ENCODE data around the gene KCNK4. TPM values are rescaled to one million over a fixed set of nuclear protein-coding genes. Genes with fewer than 3 reads are reported as not detected.
A peak's percentile ranks its signal among the peaks of the same experiment; 100 is the strongest.
"Not testable (repeated sequence)": the region's sequence is repeated elsewhere in the genome, so short reads cannot be mapped to it uniquely, and the experiment has no call there.

The KCNK4 gene
- total and polyA plus RNA-seq, 12 donors = 0.10 to 0.54 TPM; not detected in 10

DNA sequence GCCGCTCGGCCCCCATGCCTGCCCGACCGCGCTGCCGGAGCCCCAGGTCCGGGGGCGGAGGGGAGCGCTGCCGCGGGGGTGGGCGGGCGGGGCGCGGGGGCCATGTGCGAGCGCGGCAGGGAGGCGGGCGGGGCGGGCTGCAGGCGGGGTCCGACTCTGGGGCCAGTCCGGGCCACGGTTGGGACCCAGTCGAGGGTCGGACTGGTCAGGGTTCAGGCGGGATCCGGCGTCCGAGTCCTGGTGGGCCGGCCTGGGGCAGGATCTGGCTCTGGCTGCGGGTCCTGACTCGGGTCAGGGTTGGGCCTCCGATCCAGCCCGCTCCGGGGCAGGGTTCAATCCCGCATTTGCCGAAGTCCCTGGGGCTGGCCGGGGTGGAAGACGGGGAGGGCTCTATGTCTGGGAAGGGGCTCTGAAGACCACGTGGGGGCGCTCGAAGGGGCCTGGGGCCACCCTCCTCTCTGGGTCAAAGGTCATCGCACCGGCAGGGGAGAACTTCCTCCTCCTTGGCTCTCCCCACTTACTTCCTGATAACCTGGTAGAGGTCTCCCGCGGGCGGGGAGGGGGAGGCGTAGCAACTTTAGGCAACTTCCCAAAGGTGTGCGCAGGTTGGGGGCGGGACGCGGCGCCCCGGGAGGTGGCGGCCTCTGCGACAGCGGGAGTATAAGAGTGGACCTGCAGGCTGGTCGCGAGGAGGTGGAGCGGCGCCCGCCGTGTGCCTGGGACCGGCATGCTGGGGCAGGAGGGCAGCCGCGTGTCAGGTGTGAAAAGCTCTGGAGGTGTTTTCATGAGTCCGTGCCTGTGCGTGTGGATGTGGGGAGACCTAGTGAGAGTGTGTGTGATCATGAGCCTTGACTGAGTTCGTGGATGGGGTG, 14.8 kb downstream of the KCNK4 start:
- H3K4me3 ChIP-seq = peak overlapping the region; percentile 33 to 91 (median 62)
- no peaks in the 10 kb centered on the region for H3K9me3 ChIP-seq (replicated peaks in 1 of 3)
- peak; percentile 57 to 84 (median 74) for DNase-seq
- TF ChIP-seq, protein P1, sequence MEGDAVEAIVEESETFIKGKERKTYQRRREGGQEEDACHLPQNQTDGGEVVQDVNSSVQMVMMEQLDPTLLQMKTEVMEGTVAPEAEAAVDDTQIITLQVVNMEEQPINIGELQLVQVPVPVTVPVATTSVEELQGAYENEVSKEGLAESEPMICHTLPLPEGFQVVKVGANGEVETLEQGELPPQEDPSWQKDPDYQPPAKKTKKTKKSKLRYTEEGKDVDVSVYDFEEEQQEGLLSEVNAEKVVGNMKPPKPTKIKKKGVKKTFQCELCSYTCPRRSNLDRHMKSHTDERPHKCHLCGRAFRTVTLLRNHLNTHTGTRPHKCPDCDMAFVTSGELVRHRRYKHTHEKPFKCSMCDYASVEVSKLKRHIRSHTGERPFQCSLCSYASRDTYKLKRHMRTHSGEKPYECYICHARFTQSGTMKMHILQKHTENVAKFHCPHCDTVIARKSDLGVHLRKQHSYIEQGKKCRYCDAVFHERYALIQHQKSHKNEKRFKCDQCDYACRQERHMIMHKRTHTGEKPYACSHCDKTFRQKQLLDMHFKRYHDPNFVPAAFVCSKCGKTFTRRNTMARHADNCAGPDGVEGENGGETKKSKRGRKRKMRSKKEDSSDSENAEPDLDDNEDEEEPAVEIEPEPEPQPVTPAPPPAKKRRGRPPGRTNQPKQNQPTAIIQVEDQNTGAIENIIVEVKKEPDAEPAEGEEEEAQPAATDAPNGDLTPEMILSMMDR (IDR thresholded peaks at IDR 0.05) = no peak
- peak in 1 of 2 donors; percentile 38 for TF ChIP-seq POLR2A (IDR thresholded peaks at IDR 0.05)
- H3K27ac ChIP-seq = peak overlapping the region; percentile 7 to 96 (median 73)
- no peaks in the 10 kb centered on the region for H3K36me3 ChIP-seq (replicated peaks in 1 of 2)
- peaks cover 9 to 26% of the 10 kb centered on the region in 2 donors for H3K4me1 ChIP-seq (replicated peaks in 1 of 2)
- H3K27me3 ChIP-seq = no peaks in the 10 kb centered on the region
- WGBS, 4 donors = 0 to 1% (median 1%) methylated on average over 13 to 68 of the region's 71 CpGs
- intact Hi-C loops (cut with DNase I) = no loop called here

DNA sequence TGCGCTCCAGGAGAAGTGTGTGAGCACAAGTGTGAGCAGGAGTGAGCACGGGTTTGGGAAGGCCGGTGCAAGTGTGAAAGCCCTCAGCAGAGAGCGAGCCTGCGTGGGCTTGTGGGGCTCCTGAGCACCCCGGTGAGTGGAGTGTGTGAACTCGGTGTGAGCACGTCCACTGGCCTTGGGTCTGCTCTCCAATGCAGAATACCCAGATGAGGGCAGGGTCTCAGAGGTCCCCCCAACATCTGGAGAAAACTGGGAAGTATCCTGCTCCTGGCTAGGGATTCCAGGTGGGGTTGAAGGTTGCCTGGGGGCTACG, 15.4 kb downstream of the KCNK4 start:
- H3K27me3 ChIP-seq = no peaks in the 10 kb centered on the region
- TF ChIP-seq POLR2A (IDR thresholded peaks at IDR 0.05) = no peak
- peak overlapping the region in 4 of 5 donors; percentile 69 to 96 (median 84) for H3K27ac ChIP-seq
- no peaks in the 10 kb centered on the region for H3K9me3 ChIP-seq (replicated peaks in 1 of 3)
- DNase-seq = no peak
- H3K4me1 ChIP-seq (replicated peaks in 1 of 2) = peaks cover 9 to 22% of the 10 kb centered on the region in 2 donors
- WGBS, 4 donors = 0 to 25% (median 21%) methylated on average over 3 to 9 of the region's 9 CpGs
- no peaks in the 10 kb centered on the region for H3K36me3 ChIP-seq (replicated peaks in 1 of 2)
- intact Hi-C loops (cut with DNase I) = no loop called here
- H3K4me3 ChIP-seq = peak overlapping the region; percentile 33 to 91 (median 62)

DNA sequence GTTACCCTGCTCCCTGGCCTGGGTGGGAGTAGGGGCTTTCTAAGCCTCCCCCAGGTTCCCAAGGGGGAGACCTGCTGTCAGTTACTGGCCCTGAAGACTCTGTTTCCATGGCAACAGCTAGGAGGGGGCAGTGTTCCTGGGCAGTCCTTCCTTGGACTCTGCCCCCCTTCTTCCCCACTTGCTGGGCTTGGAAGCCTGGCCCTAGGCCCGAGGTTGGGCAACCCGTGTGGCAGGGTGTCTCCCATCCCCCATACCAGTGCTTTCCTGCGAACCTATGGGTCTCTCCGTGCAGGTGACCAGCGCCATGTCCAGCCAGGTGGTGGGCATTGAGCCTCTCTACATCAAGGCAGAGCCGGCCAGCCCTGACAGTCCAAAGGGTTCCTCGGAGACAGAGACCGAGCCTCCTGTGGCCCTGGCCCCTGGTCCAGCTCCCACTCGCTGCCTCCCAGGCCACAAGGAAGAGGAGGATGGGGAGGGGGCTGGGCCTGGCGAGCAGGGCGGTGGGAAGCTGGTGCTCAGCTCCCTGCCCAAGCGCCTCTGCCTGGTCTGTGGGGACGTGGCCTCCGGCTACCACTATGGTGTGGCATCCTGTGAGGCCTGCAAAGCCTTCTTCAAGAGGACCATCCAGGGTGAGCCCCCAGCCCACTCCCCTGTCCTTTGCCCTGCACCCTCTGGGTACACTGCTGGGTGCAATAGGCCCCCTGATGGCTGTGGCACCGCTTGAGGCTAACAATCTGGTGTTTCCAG, 15.9 kb downstream of the KCNK4 start:
- DNase-seq = peak; percentile 62 to 81 (median 78)
- H3K4me3 ChIP-seq = peak overlapping the region in 2 of 4 donors; percentile 33 to 91
- TF ChIP-seq POLR2A (IDR thresholded peaks at IDR 0.05) = no peak
- TF ChIP-seq, protein P1 (IDR thresholded peaks at IDR 0.05) = no peak
- intact Hi-C loops (cut with DNase I) = no loop called here
- no peaks in the 10 kb centered on the region for H3K36me3 ChIP-seq (replicated peaks in 1 of 2)
- WGBS, 4 donors = 59 to 73% (median 63%) methylated on average over 8 to 15 of the region's 15 CpGs
- peak overlapping the region in 3 of 5 donors; percentile 73 to 96 (median 95) for H3K27ac ChIP-seq
- no peaks in the 10 kb centered on the region for H3K27me3 ChIP-seq
- H3K9me3 ChIP-seq (replicated peaks in 1 of 3) = no peaks in the 10 kb centered on the region
- peaks cover 9 to 22% of the 10 kb centered on the region in 2 donors for H3K4me1 ChIP-seq (replicated peaks in 1 of 2)

DNA sequence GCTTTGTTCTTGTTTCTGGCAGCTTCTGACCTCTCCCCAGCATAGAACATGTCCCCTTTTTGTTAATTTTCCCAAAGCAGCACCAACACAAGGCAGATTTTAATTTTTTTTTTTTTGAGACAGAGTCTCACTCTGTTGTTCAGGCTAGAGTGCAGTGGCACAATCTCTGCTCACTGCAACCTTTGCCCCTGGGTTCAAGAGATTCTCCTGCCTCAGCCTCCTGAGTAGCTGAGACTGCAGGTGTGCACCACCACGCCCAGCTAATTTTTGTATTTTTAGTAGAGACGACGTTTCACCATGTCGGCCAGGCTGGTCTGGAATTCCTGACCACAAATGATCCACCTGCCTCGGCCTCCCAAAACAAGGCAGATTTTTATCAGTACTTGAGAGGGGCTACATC, 16.7 kb downstream of the KCNK4 start:
- H3K9me3 ChIP-seq (replicated peaks in 1 of 3); H3K27ac ChIP-seq; H3K36me3 ChIP-seq (replicated peaks in 1 of 2); H3K4me3 ChIP-seq; intact Hi-C loops (cut with DNase I); DNase-seq; H3K27me3 ChIP-seq: not testable (repeated sequence)
- WGBS, 4 donors = 87 to 97% (median 93%) methylated on average over 5 of the region's 5 CpGs
- H3K4me1 ChIP-seq (replicated peaks in 1 of 2) = peaks cover 9 to 22% of the 10 kb centered on the region in 2 donors

DNA sequence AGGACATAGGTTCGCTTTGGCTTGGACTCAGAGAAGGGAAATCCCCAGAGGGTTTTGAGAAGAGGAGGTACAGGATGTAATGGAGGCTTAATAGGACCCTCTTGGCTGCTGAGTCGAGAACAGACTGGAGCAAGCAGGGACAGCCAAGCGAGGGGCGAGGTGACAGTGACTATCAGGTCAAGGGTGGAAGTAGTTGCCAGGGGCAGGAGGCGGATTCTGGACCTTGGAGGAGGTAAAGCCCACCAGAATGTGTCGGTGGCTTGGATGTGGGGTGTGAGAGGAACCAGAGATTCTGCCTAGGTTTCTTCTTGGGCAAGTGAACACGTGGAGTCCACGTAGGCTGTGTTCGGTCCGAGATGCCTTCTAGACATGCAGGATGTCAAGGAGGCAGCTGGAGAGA, 21.8 kb downstream of the KCNK4 start:
- Histone ChIP-seq H3K4me1 (replicated peaks in 1 of 2) (peaks cover 0 to 9% of the 10 kb centered on the region in 2 donors), H3K27me3 (no peaks in the 10 kb centered on the region), H3K27ac (peak overlapping the region in 2 of 5 donors; percentile 81 to 85), H3K4me3 (no peak overlapping the region), H3K9me3 (replicated peaks in 1 of 3) (no peaks in the 10 kb centered on the region), H3K36me3 (replicated peaks in 1 of 2) (peaks cover 0 to 23% of the 10 kb centered on the region in 2 donors)
- TF ChIP-seq, protein P1 (IDR thresholded peaks at IDR 0.05) = no peak
- TF ChIP-seq POLR2A (IDR thresholded peaks at IDR 0.05) = no peak
- 87 to 93% (median 88%) methylated on average over 9 to 10 of the region's 10 CpGs for WGBS, 4 donors
- intact Hi-C loops (cut with DNase I) = loop anchor here in 1 of 2 donors (5.0 kb wide), 1 partner anchor 39 kb away; no protein-coding TSS in a partner anchor
- no peak for DNase-seq

Measured in adrenal gland (tissue), 12 donors.